ENCODE results near the gene CHODL.

The CHODL gene

DNA sequence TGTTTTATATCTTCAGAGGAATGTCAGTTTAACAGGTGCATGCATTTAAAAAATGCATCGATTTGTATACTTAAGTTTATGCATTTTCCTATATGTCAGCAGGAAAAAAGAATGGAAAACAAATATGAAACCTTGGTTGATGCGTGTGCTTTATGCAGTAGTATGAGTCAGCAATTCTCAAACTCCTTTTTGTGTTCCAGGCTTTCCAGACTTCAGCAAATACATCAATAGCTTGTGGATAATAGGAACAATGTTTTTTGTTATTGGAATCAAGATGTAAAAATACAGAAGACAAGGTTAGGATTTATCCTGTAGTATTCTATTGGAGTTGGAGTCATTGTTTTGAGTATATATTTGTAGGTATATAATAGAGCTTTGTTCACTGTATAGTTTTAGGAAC, 45.2 kb downstream of the CHODL start:
- Histone ChIP-seq H3K9ac (ENCODE audit: low read length) (no peak overlapping the region), H3K4me1 (ENCODE audit: control insufficient read depth, insufficient read depth, low read length) (no peaks in the 10 kb centered on the region), H3K36me3 (ENCODE audit: control insufficient read depth, insufficient read depth, low read length, severe bottlenecking) (no peaks in the 10 kb centered on the region), H3K27me3 (replicated peaks; ENCODE audit: control insufficient read depth, insufficient read depth, low read length) (peaks cover 9% of the 10 kb centered on the region), H3K9me3 (ENCODE audit: control insufficient read depth, low read length) (no peaks in the 10 kb centered on the region), H3K4me3 (ENCODE audit: low read length) (no peak overlapping the region)
- DNase-seq (ENCODE audit: low read depth) = no peak

DNA sequence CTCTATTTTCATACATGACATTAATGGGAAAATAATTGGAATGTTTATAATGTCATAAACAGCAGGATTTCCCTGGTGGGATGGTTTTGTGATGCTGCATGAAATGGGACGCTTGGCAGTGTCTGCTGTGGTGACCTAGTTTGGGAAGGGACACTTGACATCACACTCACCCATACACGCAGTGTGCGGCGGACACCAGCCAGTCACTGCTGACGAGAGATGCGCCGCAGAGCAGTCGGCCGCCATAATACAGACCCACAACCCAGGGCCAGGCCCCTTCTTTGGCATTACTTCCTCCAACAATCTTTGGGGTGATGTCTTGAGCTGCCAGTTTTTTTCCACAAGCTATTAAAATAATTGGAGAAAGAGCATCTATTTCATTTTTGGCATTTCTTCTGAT, 49.5 kb downstream of the CHODL start:
- no peak for DNase-seq (ENCODE audit: low read depth)
- H3K4me1 ChIP-seq (ENCODE audit: control insufficient read depth, insufficient read depth, low read length) = no peaks in the 10 kb centered on the region
- H3K4me3 ChIP-seq (ENCODE audit: low read length) = no peak overlapping the region
- H3K9me3 ChIP-seq (ENCODE audit: control insufficient read depth, low read length) = no peaks in the 10 kb centered on the region
- peaks cover 7% of the 10 kb centered on the region for H3K27me3 ChIP-seq (replicated peaks; ENCODE audit: control insufficient read depth, insufficient read depth, low read length)
- no peaks in the 10 kb centered on the region for H3K36me3 ChIP-seq (ENCODE audit: control insufficient read depth, insufficient read depth, low read length, severe bottlenecking)
- no peak overlapping the region for H3K9ac ChIP-seq (ENCODE audit: low read length)

GRCh38 chr21:18298228-18298627, 53.6 kb downstream of the CHODL start:
- no peaks in the 10 kb centered on the region for H3K9me3 ChIP-seq (ENCODE audit: control insufficient read depth, low read length)
- no peak for DNase-seq (ENCODE audit: low read depth)

More at GRCh38 chr21:18298228-18298627, 53.6 kb downstream of the CHODL start:
- Histone ChIP-seq H3K36me3 (ENCODE audit: control insufficient read depth, insufficient read depth, low read length, severe bottlenecking) (no peaks in the 10 kb centered on the region), H3K4me3 (ENCODE audit: low read length) (no peak overlapping the region), H3K27me3 (replicated peaks; ENCODE audit: control insufficient read depth, insufficient read depth, low read length) (peaks cover 1% of the 10 kb centered on the region), H3K4me1 (ENCODE audit: control insufficient read depth, insufficient read depth, low read length) (no peaks in the 10 kb centered on the region), H3K9ac (ENCODE audit: low read length) (no peak overlapping the region)
